Ishikawa (cell line): Measurements from ENCODE around the gene ABCC1.

ENCODE experiments used
- CEBPB ChIP-seq: IDR thresholded peaks from 2 replicates; pipeline ENCODE4 v1.6.1; 2012
- CREB1 ChIP-seq: IDR thresholded peaks from 2 replicates; pipeline ENCODE4 v1.6.1; 2012; ENCODE audit warnings: low read depth
- EGR1 ChIP-seq: IDR thresholded peaks from 2 replicates; pipeline ENCODE4 v1.6.1; 2012
- EP300 ChIP-seq: IDR thresholded peaks from 2 replicates; pipeline ENCODE4 v1.6.1; 2012; ENCODE audit warnings: borderline replicate concordance
- FOXM1 ChIP-seq: IDR thresholded peaks from 2 replicates; pipeline ENCODE4 v1.6.1; 2012; ENCODE audit warnings: low read depth, borderline replicate concordance
- MAX ChIP-seq: IDR thresholded peaks from 2 replicates; pipeline ENCODE4 v1.6.1; 2012
- RAD21 ChIP-seq: IDR thresholded peaks from 2 replicates; pipeline ENCODE4 v1.6.1; 2012; ENCODE audit warnings: low read depth
- REST ChIP-seq: IDR thresholded peaks from 2 replicates; pipeline ENCODE4 v1.6.1; 2012; ENCODE audit warnings: low read depth, mild to moderate bottlenecking
- TAF1 ChIP-seq: IDR thresholded peaks from 2 replicates; pipeline ENCODE4 v1.6.1; 2012; ENCODE audit warnings: low read depth, mild to moderate bottlenecking
- TCF12 ChIP-seq: IDR thresholded peaks from 2 replicates; pipeline ENCODE4 v1.6.1; 2012; ENCODE audit warnings: low read depth
- TEAD4 ChIP-seq: IDR thresholded peaks from 2 replicates; pipeline ENCODE4 v1.6.1; 2012
- YY1 ChIP-seq: IDR thresholded peaks from 2 replicates; pipeline ENCODE4 v1.6.1; 2012; ENCODE audit warnings: low read depth

- TF ChIP-seq RAD21 (no peak), EGR1 (no peak), TCF12 (no peak), TAF1 (no peak), CREB1 (no peak), CEBPB (no peak), EP300 (no peak), REST (no peak), YY1 (no peak), FOXM1 (no peak), MAX (no peak), TEAD4 (0 out of 2 replicates have a peak, but pooled peaks have one; percentile 39)
These were observed 54.9 kb downstream of the ABCC1 start for GRCh38 chr16:16004314-16004749.
